ENCODE results near the gene HTR3C. TPM values are rescaled to one million over a fixed set of nuclear protein-coding genes. Genes with fewer than 3 reads are reported as not detected.

Gene HTR3C
- total and polyA plus RNA-seq, 5 experiments from 2014 or later = not detected

GRCh38 chr3:184078851-184079250 is 26.0 kb downstream of the HTR3C start:
- ATAC-seq (no peak), DNase-seq (no peak)
- Mint-ChIP-seq H3K27me3 (peaks cover 0 to 6% (median 3%) of the 10 kb centered on the region in 5 donors), H3K9me3 (peaks cover 0 to 2% (median 0%) of the 10 kb centered on the region in 9 donors), H3K4me3 (no peak overlapping the region), H3K36me3 (no peaks in the 10 kb centered on the region), H3K27ac (no peak overlapping the region), H3K4me1 (no peaks in the 10 kb centered on the region)
- POLR2A ChIA-PET = no interaction called here

- DNase-seq = no peak
- peaks cover 0 to 11% (median 0%) of the 10 kb centered on the region in 3 donors for H3K36me3 Mint-ChIP-seq
- peaks cover 0 to 8% (median 6%) of the 10 kb centered on the region in 4 donors for H3K4me1 Mint-ChIP-seq
- peaks cover 0 to 15% (median 7%) of the 10 kb centered on the region in 9 donors for H3K9me3 Mint-ChIP-seq
- POLR2A ChIA-PET = no interaction called here
- peaks cover 0 to 6% (median 3%) of the 10 kb centered on the region in 5 donors for H3K27me3 Mint-ChIP-seq
- ATAC-seq = no peak
- no peak overlapping the region for H3K4me3 Mint-ChIP-seq
- no peak overlapping the region for H3K27ac Mint-ChIP-seq
Measured at GRCh38 chr3:184081116-184081830, 28.4 kb downstream of the HTR3C start.

- peaks cover 0 to 3% (median 2%) of the 10 kb centered on the region in 5 donors for H3K27me3 Mint-ChIP-seq
- H3K9me3 Mint-ChIP-seq = peaks cover 0 to 15% (median 10%) of the 10 kb centered on the region in 9 donors
- H3K36me3 Mint-ChIP-seq = peaks cover 0 to 11% (median 2%) of the 10 kb centered on the region in 3 donors
- no peak overlapping the region for H3K4me3 Mint-ChIP-seq
- DNase-seq = no peak
- POLR2A ChIA-PET = no interaction called here
- peaks cover 0 to 8% (median 6%) of the 10 kb centered on the region in 4 donors for H3K4me1 Mint-ChIP-seq
- ATAC-seq = no peak
- no peak overlapping the region for H3K27ac Mint-ChIP-seq
Measured at GRCh38 chr3:184082034-184082433, 29.2 kb downstream of the HTR3C start.

GRCh38 chr3:184082465-184082864 is 29.6 kb downstream of the HTR3C start:
- Mint-ChIP-seq H3K36me3 (peaks cover 0 to 11% (median 2%) of the 10 kb centered on the region in 3 donors), H3K4me1 (peaks cover 0 to 8% (median 6%) of the 10 kb centered on the region in 4 donors), H3K4me3 (no peak overlapping the region), H3K27me3 (peaks cover 0 to 3% (median 0%) of the 10 kb centered on the region in 5 donors), H3K9me3 (peaks cover 0 to 15% (median 10%) of the 10 kb centered on the region in 9 donors), H3K27ac (no peak overlapping the region)
- no peak for ATAC-seq
- no peak for DNase-seq
- POLR2A ChIA-PET = no interaction called here

- H3K27me3 Mint-ChIP-seq = peaks cover 0 to 2% (median 0%) of the 10 kb centered on the region in 5 donors
- peaks cover 0 to 11% (median 2%) of the 10 kb centered on the region in 3 donors for H3K36me3 Mint-ChIP-seq
- no peak overlapping the region for H3K4me3 Mint-ChIP-seq
- POLR2A ChIA-PET = no interaction called here
- H3K27ac Mint-ChIP-seq = peak overlapping the region in 4 of 10 donors; percentile 27 to 87 (median 48)
- ATAC-seq (peak in 1 of 2 donors; percentile 53), DNase-seq (no peak)
- H3K4me1 Mint-ChIP-seq = peaks cover 0 to 8% (median 6%) of the 10 kb centered on the region in 4 donors
- peaks cover 0 to 15% (median 10%) of the 10 kb centered on the region in 9 donors for H3K9me3 Mint-ChIP-seq
Measured at GRCh38 chr3:184085389-184085852, 32.6 kb downstream of the HTR3C start.

GRCh38 chr3:184092199-184092598 is 39.4 kb downstream of the HTR3C start:
- H3K36me3 Mint-ChIP-seq = peaks cover 0 to 17% (median 6%) of the 10 kb centered on the region in 3 donors
- no peaks in the 10 kb centered on the region for H3K4me1 Mint-ChIP-seq
- H3K27ac Mint-ChIP-seq = no peak overlapping the region
- POLR2A ChIA-PET = no interaction called here
- no peak for DNase-seq
- peaks cover 0 to 23% (median 5%) of the 10 kb centered on the region in 5 donors for H3K27me3 Mint-ChIP-seq
- H3K9me3 Mint-ChIP-seq = peaks cover 0 to 26% (median 16%) of the 10 kb centered on the region in 9 donors
- ATAC-seq = no peak
- H3K4me3 Mint-ChIP-seq = no peak overlapping the region

- no peak for DNase-seq
- Mint-ChIP-seq H3K4me1 (no peaks in the 10 kb centered on the region), H3K36me3 (peaks cover 0 to 13% (median 0%) of the 10 kb centered on the region in 3 donors), H3K9me3 (peaks cover 0 to 18% (median 10%) of the 10 kb centered on the region in 9 donors), H3K4me3 (no peak within 1 kb of the TSS), H3K27ac (peak within 1 kb of the TSS in 1 of 10 donors; percentile 11), H3K27me3 (peaks cover 3 to 20% (median 7%) of the 10 kb centered on the region in 5 donors)
- POLR2A ChIA-PET = no interaction called here
- no peak for ATAC-seq
Measured at GRCh38 chr3:184096811-184097383, 44.0 kb downstream of the HTR3C start, which contains the start of gene HTR3E. HTR3E (plus strand) TSS chr3:184097064; CDS start chr3:184097530, 466 bp downstream.

- DNase-seq (no peak), ATAC-seq (no peak)
- Mint-ChIP-seq H3K4me3 (no peak overlapping the region), H3K9me3 (peaks cover 0 to 12% (median 4%) of the 10 kb centered on the region in 9 donors), H3K27me3 (peaks cover 3 to 14% (median 7%) of the 10 kb centered on the region in 5 donors), H3K36me3 (peaks cover 0 to 7% (median 0%) of the 10 kb centered on the region in 3 donors), H3K4me1 (no peaks in the 10 kb centered on the region), H3K27ac (no peak overlapping the region)
- POLR2A ChIA-PET = no interaction called here
Measured at GRCh38 chr3:184097556-184097955, 44.7 kb downstream of the HTR3C start.

- POLR2A ChIA-PET = no interaction called here
- H3K9me3 Mint-ChIP-seq = peaks cover 0 to 1% (median 0%) of the 10 kb centered on the region in 9 donors
- no peak for DNase-seq
- no peaks in the 10 kb centered on the region for H3K4me1 Mint-ChIP-seq
- H3K27me3 Mint-ChIP-seq = peaks cover 0 to 7% (median 0%) of the 10 kb centered on the region in 5 donors
- no peak overlapping the region for H3K4me3 Mint-ChIP-seq
- no peak for ATAC-seq
- H3K36me3 Mint-ChIP-seq = no peaks in the 10 kb centered on the region
- H3K27ac Mint-ChIP-seq = no peak overlapping the region
Measured at GRCh38 chr3:184099806-184100686, 47.2 kb downstream of the HTR3C start.

Other genes with a start within 250 kb of the HTR3C start
- 1 to 10 TPM; 1.0 to 4.9 TPM for gene MAP6D1, start 227.5 kb upstream of the HTR3C start, total RNA-seq
- gene MAP6D1, start 227.5 kb upstream of the HTR3C start, polyA plus RNA-seq = 1 to 10 TPM in 2 of 3 donors, under 1 TPM in 1; 0.58 to 2.9 (median 1.0) TPM
- gene PARL, start 168.2 kb upstream of the HTR3C start, total RNA-seq = 10 to 100 TPM; 45.3 to 49.0 TPM
- gene PARL, start 168.2 kb upstream of the HTR3C start, polyA plus RNA-seq = 100 to 1,000 TPM; 108 to 155 (median 129) TPM
- 10 to 100 TPM; 38.7 to 43.7 TPM for gene ABCC5, start 35.2 kb upstream of the HTR3C start, total RNA-seq
- 10 to 100 TPM; 10.9 to 12.8 (median 12.1) TPM for gene ABCC5, start 35.2 kb upstream of the HTR3C start, polyA plus RNA-seq
- gene HTR3D, start 21.3 kb upstream of the HTR3C start, total RNA-seq = not detected
- not detected for gene HTR3D, start 21.3 kb upstream of the HTR3C start, polyA plus RNA-seq
- gene HTR3E, start 44.0 kb downstream of the HTR3C start, total RNA-seq = not detected
- gene HTR3E, start 44.0 kb downstream of the HTR3C start, polyA plus RNA-seq = not detected
- 10 to 100 TPM; 87.2 to 93.5 TPM for gene EIF2B5, start 82.3 kb downstream of the HTR3C start, total RNA-seq
- 10 to 100 TPM; 45.8 to 66.6 (median 54.5) TPM for gene EIF2B5, start 82.3 kb downstream of the HTR3C start, polyA plus RNA-seq
- 10 to 100 TPM; 44.2 to 50.4 TPM for gene DVL3, start 102.3 kb downstream of the HTR3C start, total RNA-seq
- 10 to 100 TPM in 1 of 3 donors, 1 to 10 TPM in 2; 3.0 to 10.8 (median 9.1) TPM for gene DVL3, start 102.3 kb downstream of the HTR3C start, polyA plus RNA-seq
- 100 to 1,000 TPM; 181 to 193 TPM for gene AP2M1, start 121.8 kb downstream of the HTR3C start, total RNA-seq
- gene AP2M1, start 121.8 kb downstream of the HTR3C start, polyA plus RNA-seq = 100 to 1,000 TPM; 210 to 271 (median 234) TPM
- 100 to 1,000 TPM; 126 to 128 TPM for gene ABCF3, start 133.2 kb downstream of the HTR3C start, total RNA-seq
- gene ABCF3, start 133.2 kb downstream of the HTR3C start, polyA plus RNA-seq = 10 to 100 TPM; 35.2 to 56.3 (median 37.6) TPM
- under 1 TPM in 1 of 2 experiments, not detected in 1; 0.41 TPM for gene VWA5B2, start 176.5 kb downstream of the HTR3C start, total RNA-seq
- under 1 TPM in 2 of 3 donors, not detected in 1; 0.12 to 0.23 TPM for gene VWA5B2, start 176.5 kb downstream of the HTR3C start, polyA plus RNA-seq
- gene ALG3, start 195.9 kb downstream of the HTR3C start, total RNA-seq = 10 to 100 TPM; 37.7 to 45.3 TPM
- gene ALG3, start 195.9 kb downstream of the HTR3C start, polyA plus RNA-seq = 10 to 100 TPM; 47.6 to 68.6 (median 49.8) TPM
- 1 to 10 TPM; 1.4 to 1.8 TPM for gene EEF1AKMT4, start 196.6 kb downstream of the HTR3C start, total RNA-seq
- 1 to 10 TPM; 3.4 to 4.0 (median 3.5) TPM for gene EEF1AKMT4, start 196.6 kb downstream of the HTR3C start, polyA plus RNA-seq
- gene CAMK2N2, start 208.5 kb downstream of the HTR3C start, total RNA-seq = not detected
- gene CAMK2N2, start 208.5 kb downstream of the HTR3C start, polyA plus RNA-seq = not detected
- gene ECE2, start 223.0 kb downstream of the HTR3C start, total RNA-seq = not detected
- not detected for gene ECE2, start 223.0 kb downstream of the HTR3C start, polyA plus RNA-seq
- 100 to 1,000 TPM; 135 to 150 TPM for gene PSMD2, start 246.2 kb downstream of the HTR3C start, total RNA-seq
- 100 to 1,000 TPM; 167 to 183 (median 178) TPM for gene PSMD2, start 246.2 kb downstream of the HTR3C start, polyA plus RNA-seq

Data from naive thymus-derived CD8-positive, alpha-beta T cell (primary cell).